Ramos (cell line): Measurements from ENCODE around the gene NXNL2.

ENCODE experiments used
- in situ Hi-C: fragments of 300-500 bp; cut with MboI; formaldehyde crosslinking; loops from one replicate; pipeline ENCODE4 v1.14.3; 2022; ENCODE audit warnings: low sequenced_read_pairs; ENCODE audit not compliant: unreplicated experiment

The NXNL2 gene

DNA sequence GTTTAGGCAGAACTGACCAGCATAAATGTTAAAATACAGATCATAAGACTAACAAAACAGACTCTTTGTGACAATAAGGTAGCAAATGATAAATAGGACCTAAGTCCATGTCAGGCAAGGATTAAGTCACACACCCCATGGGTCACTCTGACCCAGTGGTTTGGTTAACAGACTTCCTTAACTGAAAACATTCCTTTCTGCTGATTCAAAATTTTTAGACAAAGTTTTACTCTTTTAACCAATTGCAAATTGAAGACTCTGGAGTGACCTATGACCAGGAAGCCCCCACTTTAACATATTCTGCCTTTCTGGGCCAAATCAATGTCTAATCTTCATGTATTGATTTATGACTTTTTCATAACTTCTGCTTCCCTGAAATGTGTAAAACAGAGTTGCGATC lies 4.9 kb upstream of the NXNL2 start:
- in situ Hi-C loops: no loop called here

GRCh38 chr9:88531920-88532698 lies 2.9 kb upstream of the NXNL2 start:
- in situ Hi-C loops: no loop called here

DNA sequence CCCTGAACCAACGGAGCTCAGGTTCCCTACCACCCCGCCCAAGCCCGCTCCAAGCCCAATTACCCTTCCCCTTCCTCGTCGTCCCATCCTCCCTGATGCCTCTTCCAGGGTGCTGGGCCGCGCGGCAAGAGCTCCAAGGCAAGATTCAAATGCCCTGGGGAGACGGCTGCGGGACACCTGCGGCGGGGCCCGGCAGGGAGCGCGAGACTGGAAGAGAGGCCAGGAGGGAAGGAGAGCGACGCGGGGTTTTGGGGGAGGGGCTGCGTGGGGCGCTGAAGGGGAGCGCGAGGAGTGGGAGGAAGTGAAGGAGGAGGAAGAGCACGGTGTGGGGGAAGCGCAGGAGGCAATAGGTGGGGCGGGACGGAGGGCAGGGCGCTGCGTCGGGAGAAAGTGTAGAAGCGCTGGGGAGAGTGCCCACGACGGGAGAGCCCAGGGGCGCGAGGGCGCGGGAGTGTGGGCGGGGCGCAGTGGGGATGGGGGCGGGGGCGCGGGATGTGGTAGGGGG lies 975 bp upstream of the NXNL2 start:
- in situ Hi-C loops: no loop called here

DNA sequence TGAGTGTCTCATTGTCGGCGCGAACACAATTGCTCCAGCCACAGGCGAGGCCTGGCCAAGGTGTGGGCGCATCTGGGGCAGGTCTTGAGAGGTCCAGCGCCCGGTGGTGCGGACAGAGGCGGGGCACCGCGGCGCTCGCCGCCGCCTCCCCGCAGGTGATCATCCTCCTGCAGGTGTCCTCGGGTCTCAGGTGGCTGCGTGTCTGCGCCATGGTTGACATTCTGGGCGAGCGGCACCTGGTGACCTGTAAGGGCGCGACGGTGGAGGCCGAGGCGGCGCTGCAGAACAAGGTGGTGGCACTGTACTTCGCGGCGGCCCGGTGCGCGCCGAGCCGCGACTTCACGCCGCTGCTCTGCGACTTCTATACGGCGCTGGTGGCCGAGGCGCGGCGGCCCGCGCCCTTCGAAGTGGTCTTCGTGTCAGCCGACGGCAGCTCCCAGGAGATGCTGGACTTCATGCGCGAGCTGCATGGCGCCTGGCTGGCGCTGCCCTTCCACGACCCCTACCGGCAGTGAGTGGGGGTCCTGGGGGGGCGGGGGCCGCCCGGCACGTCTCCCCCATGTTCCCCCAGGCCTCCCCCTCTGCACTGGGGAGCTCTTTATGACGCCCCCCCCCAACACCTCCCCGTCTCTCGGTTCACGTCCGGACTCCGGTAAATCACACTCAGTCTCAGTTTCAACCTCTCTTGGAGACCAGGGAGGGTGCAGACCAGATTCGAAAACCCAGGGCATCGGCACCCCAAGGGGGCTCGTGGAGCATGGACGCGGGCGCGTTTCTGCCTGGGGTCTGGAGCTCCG lies 446 bp downstream of the NXNL2 start:
- in situ Hi-C loops: no loop called here

DNA sequence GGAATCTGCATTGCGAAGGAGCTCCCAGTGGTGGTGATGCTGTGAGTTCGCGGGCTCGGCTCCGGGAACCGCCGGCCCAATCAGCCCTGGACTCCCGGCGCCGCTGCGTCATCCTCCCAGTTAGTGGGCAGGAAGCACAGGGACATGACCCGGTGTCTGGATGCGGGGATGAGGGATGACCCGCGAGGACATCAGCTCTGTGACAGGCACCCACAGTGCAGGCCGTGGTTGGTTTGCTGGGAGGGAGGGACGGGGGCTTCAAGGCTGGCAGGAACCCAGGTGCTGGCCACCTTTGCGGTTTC lies 996 bp downstream of the NXNL2 start:
- in situ Hi-C loops: no loop called here

- in situ Hi-C loops: no loop called here
These were observed 2.2 kb downstream of the NXNL2 start for GRCh38 chr9:88536951-88537760.

DNA sequence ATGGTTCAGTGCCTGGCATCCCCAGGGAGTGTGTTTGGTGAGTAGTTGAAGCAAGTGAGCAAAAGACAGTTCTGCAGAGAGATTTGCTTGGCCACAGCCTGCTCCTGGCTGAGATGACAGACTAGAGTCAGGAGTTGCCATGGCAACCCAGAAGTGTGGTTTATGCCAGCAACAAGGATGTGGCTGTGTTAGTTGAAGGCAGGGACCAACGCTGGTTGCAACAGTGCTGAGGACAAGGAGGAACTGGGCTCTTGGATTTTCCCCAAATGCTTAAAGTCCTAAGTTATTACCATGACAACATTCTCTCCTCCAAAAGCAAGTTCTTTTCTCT lies 2.7 kb downstream of the NXNL2 start:
- in situ Hi-C loops: no loop called here

DNA sequence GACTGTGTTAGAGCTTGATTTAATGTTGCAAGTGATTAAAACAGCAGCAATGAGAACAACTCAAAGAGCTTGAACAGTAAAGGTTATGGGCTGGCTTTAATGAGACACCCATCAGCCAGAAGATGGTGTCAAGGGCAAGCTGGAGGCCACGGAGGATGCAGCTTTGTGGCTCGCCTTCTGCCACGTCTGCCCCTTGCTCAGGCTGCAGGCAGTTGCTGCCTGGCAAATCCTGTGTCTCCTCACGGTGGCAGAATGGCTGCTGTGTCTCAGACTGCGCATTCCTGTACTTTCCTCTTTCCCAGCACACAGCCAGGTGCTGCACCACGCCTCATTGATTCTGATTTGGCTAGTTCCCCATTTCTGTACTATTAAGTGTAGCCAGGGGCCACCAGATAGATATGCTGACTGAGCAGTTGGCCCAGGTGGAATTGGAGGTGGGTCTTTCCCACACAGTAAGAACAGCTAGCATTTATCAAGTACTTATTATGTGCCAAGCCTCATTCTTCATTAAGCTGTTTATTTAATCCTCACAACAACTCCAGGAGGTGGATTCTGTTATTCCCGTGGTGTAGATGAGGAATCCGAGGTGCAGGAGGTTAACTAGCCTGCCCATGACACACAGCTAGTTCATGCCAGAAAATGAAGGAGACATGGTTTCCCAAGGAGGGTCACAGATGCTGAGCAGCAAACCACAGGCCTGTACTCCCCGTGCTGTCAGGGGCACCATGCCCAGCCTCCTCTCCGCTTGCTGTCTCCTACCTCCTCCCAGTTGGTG lies 3.5 kb downstream of the NXNL2 start:
- in situ Hi-C loops: no loop called here

GRCh38 chr9:88539246-88539645 lies 4.3 kb downstream of the NXNL2 start:
- in situ Hi-C loops: no loop called here

DNA sequence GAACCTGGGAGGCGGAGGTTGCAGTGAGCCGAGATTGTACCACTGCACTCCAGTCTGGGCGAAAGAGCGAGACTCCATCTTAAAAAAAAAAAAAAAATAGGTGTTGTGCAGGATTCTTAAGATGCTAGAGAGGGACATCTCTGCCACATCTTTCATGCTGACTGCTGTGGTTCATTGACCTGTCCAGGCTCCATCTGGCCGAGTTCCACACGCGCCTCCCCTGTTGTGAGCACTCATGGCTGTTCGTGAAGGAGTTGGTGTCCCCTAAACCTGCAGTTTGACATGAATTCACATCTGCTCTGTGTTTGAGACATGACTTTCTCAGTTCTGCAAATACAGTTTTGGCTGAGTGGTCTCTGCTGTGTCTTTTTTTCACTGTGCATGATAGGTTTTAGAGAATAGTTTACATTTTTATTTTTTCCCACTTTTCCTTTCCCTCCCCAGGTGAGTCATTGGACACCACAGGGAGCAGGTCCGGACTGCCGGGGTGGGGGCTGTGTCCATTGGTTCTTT lies 5.3 kb downstream of the NXNL2 start:
- in situ Hi-C loops: no loop called here

DNA sequence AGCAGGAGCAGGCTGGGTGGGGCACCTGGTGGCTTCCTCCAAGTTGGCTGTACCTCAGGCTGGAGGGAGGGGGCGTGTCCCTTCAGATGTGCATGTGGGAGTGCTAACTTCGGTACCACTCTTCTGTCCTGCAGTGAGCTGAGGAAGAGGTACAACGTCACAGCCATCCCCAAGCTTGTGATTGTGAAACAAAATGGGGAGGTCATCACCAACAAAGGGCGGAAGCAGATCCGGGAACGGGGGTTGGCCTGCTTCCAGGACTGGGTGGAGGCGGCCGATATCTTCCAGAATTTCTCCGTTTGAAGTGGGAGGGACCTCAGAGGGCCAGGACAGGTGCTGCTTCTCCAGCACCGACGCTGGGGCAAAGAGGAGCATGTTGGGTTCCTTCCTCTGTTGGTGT lies 9.3 kb downstream of the NXNL2 start:
- in situ Hi-C loops: no loop called here

DNA sequence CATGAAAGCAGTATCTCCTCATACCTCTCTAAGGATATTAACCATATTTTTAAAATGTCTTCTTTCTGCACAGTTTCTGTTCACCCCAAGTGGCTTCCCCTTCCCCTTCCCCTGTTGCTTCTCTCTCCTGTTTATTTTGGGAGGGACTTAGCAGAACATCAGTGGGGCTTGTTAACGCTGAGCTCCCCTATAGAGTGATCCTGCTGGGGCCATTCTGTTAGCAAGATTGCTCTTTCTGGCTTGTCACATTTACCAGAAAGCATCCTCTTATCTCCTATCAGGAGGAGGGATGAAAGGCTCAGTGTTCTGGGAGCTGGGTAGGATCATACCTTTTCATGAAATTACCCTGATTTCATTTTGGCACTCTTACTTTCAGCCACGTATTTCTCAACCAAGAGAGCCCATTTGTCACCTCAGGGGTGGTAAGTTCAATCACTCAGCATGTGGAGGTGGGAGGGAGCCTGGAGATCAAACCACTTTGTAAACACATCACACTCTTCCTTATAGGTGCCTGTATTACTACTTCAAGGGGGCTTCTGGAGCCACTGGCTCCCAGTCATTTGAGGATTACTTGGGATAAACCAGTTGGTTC lies 16.7 kb downstream of the NXNL2 start:
- in situ Hi-C loops: no loop called here

GRCh38 chr9:88553350-88553749 lies 18.4 kb downstream of the NXNL2 start:
- in situ Hi-C loops: no loop called here

DNA sequence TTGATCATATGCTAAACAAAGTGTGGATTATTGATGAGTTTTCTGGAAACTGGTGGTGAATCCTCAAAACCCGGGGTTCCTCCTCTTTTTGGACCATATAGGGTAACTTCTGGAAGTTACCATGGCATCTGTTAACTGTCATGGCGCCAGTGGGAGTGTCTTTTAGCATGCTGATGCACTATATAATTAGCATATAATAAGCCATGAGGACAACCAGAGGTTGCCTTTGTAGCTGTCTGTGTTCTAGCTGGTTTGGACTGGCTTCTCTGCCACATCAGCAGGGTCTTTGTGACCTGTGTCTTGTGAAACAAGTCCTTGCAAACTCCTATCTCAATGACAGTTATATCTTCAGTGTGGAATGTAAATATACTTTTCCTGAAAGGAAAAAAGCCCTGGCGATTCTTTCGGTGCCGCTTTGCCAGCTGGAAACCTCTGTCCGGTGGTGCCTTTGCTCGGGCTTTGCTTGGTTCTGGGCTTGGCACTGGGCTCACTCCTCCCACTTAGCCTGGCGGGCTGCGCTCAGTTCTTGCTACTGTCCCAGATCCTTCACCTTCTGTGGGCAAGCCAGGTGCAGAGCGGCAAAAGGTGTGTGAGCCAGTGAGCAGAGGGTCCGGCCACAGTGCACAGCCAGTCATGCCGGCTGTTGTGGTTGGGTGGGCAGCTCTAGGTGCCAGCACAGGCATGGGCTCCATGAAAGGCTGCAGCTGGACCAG lies 20.4 kb downstream of the NXNL2 start:
- in situ Hi-C loops: no loop called here

- in situ Hi-C loops: no loop called here
These were observed 24.7 kb downstream of the NXNL2 start for GRCh38 chr9:88559661-88560060.

GRCh38 chr9:88567870-88568269 lies 32.9 kb downstream of the NXNL2 start:
- in situ Hi-C loops: no loop called here

DNA sequence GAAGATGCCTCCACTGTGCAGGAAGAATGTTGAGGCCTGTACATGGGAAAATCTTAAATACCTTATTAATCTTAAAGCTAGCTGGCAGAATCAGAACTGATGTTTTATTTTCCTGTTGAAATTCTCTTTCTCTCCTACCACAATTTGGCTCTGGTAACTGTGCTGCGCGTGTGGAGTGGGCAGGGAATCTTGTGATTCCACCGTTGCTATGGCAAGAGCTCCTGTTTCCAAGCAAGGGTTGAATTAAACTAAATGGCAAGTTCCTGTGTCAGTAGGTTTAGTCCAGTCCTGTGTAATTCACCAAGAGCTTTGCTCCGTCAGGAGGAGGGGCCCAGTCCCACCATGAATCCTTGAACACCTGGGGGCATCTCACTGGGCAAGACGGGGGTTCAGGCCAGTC lies 36.4 kb downstream of the NXNL2 start:
- in situ Hi-C loops: loop anchor here (10.0 kb wide), 1 partner anchor 617 kb away; a partner anchor contains a TSS

DNA sequence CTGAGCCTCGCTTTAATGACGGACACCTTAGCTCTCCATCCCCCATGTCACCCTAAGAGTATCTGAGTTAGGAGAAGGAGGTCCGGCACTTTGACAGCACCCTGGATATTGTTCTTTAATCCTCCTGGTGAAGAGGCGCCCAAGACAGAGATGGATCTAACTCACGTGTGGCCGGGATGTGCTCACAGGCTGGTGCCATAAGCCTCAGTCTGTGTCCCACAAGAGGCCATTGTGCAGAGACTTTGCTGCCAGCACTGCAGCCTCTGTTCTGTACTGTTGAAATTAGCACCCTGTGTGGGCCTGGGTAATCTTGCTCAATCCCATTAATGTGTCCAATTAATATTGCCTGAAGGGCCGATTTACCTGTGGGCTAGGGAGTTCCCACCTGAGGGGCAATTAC lies 37.7 kb downstream of the NXNL2 start:
- in situ Hi-C loops: loop anchor here (10.0 kb wide), 1 partner anchor 618 kb away; a partner anchor contains a TSS

DNA sequence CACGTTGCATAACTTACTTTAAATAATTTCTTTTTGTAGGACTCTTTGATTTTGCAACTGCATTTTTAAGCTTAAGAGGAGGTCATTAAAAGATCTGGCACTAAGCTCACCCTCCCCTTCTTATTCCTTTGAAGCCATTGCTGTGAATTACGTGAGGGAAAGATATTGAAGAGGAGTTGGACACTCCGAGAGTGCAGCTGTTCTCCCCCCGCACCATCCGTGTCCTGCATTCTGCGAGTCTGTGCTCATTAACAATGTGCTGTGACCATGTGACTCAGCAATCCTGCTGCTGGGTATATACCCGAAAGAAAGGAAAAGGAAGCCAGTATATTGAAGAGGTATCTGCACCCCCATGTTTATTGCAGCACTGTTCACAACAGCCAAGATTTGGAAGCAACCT lies 40.0 kb downstream of the NXNL2 start:
- in situ Hi-C loops: loop anchor here (10.0 kb wide), 1 partner anchor 620 kb away; a partner anchor contains a TSS
